GDM1 (cell line): ENCODE results near the gene KMT5C.
A peak's percentile ranks its signal among the peaks of the same experiment; 100 is the strongest.

Source experiments
- DNase-seq: peaks from one replicate; lab custom pipeline; 2025; lab: John Stamatoyannopoulos, UW

KMT5C gene

DNA sequence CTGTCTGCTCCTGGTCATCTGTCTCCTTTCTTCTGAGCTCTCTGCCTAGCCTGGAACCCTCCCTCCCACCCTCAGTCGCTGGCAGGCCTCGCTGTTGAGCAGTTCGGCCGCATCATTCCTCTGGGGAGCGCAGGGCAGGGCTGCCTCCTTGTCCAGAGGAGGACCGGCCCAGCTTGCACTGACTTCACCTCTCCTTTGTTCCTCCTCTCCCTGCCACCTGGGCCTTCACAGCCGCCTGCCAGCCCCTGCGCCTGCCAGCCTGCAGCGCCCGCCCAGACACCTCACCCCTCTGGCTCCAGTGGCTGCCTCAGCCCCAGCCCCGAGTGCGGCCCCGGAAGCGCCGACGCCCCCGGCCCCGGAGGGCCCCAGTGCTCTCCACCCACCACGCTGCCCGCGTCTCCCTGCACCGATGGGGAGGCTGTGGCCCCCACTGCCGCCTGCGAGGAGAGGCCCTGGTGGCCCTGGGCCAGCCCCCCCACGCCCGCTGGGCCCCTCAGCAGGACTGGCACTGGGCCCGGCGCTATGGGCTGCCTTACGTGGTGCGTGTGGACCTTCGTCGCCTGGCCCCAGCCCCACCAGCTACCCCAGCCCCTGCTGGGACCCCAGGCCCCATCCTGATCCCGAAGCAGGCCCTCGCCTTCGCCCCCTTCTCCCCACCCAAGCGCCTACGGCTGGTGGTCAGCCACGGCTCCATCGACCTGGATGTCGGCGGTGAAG, 7.2 kb downstream of the KMT5C start:
- no peak for DNase-seq

DNA sequence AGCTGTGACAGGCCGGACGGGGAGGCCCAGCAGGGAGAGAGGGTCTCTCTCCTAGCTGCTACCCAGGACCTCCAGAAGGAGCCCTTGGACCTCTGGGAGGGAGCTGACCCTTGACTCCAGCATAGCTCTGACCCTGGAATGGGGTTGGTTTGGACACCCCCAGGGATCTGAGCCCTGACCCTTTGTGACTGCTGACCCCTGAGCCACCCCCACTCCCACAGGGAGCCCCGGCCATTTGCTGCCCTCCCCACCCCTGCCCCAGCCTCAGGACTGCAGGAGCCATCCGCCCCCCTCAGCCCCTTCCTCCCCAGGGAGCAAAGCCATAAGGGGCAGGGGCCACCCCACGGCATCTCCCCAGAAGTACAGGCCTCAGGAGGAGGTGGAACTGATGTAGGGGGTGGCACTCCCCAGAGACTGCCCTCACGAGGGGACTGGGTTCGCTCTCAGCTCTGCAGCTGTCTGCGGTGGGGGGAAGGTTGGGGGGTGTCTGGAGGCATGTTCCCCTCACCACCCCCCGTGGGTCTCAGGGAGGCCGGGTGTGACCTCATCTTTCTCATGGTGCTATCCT, 7.8 kb downstream of the KMT5C start:
- no peak for DNase-seq

DNA sequence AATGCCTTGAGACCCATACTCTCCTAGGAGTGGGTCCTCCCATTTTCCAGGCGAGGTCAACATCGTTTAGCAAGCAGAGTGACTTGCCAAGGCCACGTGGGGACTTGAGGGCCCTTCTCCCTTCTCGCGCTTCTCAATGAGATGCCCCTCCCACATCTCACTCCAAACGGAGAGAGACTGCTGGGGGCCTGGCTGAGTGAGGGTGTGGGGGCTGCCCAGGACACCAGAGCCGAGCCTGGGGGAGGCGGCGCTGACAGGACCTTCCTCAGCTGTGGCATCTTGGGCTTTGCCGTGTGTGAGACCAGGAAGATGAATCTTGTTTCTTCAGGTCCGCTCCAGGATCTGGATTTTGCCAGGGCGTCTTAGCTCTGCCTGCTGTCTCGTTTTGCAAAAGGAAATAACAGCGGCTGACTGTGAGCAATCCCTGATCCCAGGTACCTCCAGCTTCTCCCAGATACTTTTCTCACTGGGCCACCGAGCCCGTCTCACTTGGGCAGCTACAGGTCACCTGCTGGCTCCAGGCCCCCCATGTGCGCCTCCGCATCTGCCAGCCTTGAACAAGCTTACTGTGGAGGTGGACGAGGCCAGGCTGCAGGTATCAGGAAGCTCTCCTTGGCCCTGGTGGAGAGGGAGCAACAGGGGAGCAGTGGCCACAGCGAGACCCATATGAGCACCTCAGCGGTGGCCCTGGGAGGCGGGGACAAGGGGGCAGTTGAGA, 8.8 kb downstream of the KMT5C start:
- DNase-seq = no peak

DNA sequence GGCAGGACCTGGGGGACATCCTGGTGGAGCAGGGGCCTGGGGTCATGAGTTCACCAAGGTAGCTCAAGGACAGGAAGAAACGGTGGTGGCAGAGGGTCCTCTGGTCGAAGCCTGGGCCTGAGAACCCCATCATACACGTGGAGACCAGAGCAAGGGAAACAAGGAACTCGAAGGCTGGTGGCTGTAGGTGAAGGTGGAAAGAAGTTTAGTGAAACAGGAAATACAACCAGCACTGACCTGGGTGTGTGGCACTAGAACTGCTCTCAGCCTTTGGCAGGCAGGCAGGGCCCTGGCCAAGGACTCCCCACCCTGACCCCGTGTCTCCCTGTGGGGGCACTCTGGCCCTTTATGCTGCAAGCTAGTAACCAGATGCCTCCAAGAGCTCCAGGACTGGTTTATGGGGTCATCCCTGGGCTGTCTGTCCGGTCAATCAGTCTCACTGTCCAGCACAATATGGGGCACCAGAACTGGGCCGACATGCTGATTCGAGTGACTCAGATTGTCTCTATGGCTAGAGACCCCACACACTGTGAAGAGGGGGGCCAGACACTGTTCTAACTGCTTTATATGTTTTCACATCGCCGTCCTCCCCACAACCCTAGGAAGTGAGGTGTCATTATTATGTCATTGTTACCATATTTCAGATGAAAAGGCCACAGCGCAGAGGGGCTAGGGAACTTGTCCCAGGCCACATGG, 11.1 kb downstream of the KMT5C start:
- DNase-seq = no peak

DNA sequence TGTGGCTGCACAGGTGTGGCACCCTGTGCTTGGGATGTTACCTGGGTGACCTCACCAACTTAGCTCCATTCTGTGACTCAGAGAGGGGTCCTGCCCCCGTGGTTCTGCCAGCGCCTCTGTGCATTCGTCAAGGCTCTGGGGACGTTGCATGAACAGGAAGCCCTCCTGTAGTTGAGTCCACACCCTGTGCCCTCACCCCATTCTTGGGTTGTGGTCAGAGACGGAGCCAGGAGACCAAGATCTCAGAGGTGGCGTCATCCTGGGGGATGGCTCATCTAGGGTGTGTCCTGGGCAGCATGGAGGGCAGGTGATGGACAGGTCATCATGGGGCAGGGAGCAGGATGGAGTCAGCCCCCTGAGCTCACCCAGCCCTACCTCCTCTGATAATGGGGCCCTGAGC, 12.4 kb downstream of the KMT5C start:
- DNase-seq = no peak

DNA sequence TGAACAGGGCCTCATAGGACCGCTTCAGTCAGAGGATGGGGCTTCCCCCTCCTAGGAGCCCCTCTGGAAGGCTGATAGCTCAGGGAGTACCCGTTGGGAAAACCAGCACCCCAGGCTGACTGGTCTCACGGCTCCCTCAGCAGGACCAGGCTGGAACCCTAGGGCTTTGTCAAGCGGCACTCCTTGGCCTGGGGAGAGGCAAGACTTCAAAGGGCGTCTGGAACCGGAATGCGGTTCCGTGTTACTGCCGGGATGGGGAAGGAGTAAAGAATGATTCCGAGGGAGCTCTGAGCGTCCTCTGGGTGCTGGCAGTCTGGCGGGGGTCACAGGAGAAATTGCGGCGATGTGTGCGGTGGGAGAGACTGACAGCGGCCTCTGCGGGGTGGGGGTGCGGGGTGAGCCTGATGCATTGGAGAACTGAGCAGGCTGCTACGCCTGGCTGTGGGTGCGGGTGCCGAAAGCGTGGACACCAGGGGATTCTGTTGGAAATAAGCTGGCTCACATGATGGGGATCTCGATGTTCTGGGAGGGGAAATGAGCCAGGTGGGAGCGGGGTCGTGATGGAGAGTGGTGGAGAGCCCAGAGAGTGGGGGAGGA, 13.0 kb downstream of the KMT5C start:
- DNase-seq = no peak

DNA sequence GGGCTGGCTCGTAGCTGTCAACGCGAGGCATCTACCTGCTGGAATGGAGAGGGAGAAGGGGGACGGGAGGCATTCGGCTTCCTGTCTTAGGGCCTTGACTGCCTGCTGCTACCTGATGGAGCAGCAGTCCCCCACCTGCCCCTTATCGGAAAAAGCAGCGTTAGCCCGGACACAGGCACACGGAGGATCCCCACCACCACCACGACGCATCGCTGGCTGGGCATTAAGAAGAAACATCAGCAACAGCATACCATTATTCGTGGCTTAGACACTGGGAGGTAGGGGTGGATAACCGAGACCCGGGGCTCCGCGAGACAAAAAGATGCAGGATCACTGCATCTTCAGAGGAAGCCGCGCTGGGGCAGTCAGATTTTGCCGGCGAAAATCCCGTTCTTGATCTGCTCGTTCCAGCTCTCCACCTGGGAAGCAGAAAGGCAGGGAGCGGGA, 13.7 kb downstream of the KMT5C start:
- DNase-seq = no peak

DNA sequence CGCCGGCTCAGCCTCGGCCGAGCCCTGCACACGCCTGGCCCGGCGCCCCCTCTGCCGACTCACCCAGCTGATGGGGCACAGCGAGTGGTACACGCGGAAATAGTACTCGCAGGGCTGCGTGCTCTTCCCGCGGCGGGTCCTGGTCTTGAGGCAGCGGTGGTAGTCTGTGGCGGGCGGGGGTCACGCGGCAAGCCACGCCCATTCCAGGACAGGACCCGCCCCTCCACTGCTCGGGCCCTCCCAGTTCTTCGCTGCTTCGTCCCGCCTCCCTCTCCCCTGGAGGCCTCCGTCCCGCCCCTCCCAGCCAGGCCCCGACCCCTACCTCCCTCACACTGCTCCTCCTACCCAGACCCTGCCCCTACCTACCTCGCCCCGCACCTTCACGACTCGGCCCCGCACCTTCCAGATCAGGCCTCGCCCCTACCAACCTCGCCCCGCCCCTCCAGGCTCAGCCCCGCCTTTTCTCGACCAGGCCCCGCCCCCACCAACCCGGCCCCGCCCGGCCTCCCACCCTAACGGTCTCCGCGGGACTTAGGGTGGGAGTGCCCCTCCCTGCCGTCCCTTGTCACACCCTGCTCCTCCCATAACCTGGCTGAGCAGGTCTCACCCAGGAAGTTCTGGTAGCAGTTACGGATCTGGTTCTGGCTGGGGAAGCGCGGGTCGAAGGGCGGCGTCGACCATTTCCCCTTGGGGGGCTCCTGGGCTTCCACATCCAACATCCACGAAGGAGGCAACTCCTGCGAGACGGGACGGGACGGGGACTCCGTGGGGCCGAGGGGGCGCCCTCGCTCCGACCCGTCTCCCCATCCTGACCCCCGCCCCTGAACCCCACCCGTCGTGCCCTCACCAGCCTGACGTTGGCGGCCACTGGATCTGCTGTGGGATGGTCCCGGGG, 14.4 kb downstream of the KMT5C start:
- peak; percentile 42 for DNase-seq

DNA sequence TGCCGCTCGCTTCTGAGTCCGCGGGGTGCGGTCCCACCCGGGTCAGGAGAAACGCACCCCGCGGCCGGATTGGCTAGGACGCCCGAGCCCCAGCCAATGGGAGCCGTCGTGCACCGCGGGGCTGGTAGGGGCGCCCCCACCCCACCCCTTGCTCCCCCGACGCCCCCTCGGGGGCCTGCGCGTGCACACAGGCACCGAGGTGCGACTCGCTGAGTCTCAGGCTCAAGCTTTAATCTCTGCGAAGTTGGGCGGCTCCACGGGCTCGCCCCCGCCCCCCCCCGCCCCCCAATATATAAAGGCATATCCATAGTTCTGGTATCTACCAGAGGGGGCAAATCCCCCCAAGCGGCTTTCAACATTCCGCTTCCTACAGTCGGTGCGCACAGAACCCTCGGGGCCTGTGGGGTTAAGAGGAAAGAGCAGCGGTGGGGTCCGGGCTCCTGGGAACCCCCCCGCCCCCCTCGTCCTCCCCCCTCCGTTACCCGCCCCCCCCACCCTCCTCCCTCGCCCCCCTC, 15.1 kb downstream of the KMT5C start, which contains the start of gene COX6B2:
COX6B2 (minus strand) TSS at position 22 of the 515 bp plus-strand sequence. CDS start 198 bp downstream, outside the sequence.
- DNase-seq = no peak

DNA sequence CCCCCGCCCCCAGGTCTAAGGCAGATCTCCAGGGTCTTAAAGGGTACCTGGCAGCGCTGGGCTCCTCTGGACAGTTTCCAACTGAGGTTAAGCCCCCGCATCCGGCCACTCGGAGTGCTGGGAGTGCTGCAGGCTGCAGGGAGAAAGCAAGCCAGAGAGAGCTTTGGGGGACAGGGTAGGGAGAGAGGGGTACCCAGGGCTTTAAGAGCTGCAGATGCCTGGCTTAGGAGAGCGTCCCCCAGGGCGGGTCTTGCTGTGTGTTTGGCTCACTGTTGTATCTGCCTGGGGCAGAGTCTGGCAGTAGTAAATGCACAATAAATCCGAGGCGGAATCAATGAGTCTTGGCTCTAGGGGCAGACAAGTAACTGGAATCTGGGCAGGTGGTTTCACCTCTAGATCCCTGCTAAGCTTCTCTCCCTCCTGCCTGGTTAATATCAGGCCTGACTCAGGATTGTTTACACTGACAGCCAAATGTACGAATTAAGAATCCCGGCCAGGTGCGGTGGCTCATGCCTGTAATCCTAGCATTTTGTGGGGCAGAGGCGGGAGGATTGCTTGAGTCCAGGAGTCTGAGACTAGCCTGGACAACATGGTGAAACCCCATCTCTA, 15.6 kb downstream of the KMT5C start:
- DNase-seq = no peak

DNA sequence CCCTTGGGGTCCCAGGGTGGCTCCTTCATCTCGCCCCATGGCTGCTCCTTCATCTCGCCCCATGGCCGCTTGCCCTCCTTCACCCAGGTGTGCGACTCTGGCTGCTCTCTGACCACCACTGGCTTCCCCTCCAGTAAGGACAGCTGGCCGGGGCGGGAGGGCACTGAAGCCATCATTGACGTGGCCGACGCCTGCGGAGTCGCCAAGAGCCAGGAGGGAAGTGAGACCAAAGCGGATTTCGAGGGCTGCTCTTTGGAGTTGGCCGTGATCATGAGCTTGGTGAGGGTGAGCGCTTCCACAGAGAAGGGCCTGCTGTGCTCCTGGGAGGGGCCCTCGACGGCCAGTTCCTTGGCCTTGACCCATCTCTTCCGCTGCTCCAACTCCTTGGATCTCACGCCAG, 18.8 kb downstream of the KMT5C start:
- no peak for DNase-seq

DNA sequence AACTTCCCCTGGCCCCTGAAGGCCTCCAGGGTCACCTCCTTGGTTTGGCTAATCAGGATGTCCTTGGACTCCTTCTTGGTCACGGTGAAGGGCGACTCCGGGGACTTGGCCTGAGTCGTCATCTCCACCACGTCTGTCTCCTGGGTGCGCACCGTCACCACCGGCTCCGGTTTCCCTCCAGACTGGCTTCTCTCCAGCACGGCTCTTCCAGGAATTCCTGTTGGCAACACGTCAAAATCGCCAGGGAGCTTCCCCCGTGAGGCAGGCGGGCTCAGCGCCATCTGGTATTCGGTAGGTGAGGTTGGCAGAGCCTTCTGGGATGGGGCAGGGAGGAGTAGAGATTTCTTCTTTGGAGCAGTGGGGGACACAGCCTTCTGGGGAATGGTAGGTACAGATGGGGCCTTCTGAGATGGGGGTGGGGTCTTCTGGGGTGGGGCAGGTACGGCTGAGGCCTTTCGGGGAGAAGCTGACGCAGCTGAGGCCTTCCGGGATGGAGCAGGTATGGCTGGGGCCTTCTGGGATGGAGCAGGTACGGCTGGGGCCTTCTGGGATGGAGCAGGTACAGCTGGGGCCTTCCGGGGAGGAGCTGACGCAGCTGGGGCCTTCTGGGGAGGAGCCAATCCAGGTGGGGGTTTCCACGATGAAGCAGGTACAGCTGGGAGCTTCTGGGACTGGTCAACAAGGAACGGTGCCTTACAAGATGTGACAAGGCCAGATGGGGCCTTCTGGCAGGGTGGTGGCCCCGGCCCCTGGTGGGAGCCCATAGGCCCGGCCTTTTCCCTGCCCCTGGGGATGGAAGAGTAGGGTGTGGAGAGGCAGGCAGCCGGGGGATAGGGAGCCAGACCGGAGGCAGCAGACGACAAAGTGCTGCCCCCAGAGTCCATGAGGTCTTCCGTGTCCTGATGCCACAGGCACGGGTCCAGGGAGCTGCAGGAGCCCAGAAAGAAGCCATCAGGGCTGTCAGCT, 19.6 kb downstream of the KMT5C start:
- DNase-seq = no peak

DNA sequence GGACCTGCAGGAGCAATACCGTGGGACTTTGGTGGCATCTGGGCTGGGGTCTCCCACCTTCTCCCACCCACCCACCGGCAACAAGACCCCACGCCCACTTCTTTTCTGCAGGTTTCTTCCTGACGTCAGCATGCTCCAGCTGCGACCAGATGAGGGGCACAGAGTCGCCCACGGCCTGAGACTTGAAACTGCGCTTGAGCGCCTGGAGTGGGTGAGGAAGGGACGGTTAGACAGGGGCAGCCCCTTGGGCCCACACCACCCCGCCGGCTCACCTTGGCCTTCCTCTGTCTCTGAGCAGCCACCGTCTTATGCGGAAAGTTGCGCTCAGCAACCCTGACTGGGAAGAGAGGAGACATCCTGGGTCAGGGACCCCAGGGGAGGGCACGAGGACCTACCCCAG, 21.2 kb downstream of the KMT5C start:
- no peak for DNase-seq

DNA sequence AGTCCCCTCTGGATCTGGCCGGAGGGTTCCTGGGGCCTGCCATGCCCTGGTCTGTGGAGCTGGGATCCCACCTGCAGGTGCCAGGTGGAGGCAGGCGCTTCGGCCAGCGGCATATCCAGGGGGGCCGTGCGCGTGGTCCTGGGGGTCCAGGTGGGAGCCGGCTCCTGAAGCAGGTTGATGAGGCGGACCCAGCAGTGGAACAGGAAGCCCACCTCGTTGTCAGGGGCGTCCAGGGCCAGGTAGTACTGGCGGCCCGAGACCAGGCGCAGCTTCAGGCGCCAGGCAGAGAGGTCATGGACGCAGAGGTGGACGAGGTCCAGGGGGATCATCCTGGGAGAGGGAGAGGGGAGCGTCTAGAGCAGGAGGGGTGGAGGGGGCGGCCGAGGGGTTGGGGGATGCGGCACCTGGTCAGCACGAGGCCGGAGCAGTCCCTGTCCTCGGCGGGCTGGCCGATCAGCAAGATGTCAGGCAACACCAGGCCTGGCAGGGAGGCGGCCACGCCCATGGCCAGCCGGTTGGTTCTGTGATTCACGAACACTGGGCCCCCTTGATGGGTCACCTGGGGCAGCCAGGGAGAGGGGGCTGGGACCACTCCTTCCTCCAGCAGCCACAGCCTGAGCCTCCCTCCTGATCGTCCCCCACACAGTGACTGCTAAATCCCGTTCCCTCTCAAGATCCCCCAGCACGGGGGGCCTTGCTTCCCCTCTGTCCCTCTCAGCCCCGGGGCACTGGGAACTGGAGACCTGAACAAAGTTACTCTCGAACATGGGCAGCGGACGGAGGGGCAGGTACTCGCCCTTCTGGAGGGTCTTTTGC, 22.7 kb downstream of the KMT5C start:
- DNase-seq = no peak

DNA sequence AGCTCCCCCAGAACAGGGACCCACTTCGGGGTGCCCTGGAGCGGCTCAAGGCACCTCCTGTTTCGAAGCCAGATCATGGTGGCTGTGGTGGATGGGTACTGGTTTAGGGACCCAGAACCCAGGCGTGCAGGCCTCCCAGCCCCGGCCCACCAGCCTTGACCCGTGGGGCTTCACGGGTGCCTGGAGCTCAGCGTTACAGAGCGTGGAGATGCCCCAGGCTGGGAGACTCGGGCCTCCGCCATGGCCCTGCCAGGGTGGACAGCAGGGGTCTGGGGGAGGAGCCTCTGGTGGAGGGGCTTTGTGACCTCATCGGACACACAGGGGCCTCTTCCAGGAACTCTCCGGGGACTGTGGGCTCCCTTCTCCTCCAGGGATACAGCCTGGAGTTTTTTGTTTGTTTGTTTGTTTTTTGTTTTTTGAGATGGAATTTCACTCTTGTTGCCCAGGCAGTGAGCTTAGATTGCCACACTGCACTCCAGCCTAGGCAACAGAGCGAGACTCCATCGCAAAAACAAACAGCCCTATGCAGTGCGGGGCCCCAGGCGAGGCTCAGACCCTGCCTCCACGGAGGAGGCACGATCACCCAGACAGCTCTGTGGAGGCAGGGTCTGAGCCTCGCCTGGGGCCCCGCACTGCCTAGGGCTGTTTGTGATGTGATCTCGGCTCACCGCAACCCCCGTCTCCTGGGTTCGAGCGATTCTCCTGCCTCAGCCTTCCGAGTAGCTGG, 23.5 kb downstream of the KMT5C start, which contains the start of gene GARIN5B:
GARIN5B (minus strand) TSS at position 271 of the 727 bp plus-strand sequence; CDS start at position 77, 194 bp downstream.
- DNase-seq = no peak

DNA sequence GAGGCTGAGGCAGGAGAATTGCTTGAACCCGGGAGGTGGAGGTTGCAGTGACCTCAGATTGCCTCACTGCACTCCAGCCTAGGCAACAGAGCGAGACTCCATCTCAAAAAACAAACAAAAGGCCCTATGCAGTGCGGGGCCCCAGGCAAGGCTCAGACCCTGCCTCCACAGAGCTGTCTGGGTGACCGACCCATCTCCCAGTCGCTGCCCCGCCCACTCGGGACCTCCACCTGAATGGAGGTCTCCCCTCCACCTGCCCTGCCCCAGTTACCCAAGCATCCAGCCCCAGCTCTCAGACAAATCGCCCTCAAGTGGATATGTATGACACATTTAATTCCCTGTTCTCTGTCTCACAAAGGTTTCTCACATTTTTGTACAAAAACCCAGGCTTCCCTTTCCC, 25.6 kb downstream of the KMT5C start:
- no peak for DNase-seq

DNA sequence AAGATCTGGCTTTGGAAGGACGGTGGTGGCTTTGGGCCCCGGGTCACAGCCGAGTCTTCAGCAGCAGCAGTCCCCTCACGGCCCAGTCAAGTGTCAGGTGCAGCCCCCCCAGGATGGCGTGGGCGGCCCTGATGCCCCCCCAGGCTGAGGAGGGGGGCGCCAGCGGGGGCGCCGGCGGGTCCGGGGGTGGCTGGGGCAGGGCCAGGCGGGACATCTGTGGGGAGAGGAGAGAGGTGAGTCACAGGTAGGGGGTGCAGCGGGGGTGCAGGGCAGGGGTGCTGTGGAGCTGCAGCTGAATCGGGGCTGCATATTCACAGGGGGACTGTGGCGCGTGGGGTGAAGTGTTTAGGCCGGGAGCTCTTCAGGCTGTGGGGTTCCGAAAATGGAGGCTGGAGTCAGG, 26.3 kb downstream of the KMT5C start:
- DNase-seq = no peak

DNA sequence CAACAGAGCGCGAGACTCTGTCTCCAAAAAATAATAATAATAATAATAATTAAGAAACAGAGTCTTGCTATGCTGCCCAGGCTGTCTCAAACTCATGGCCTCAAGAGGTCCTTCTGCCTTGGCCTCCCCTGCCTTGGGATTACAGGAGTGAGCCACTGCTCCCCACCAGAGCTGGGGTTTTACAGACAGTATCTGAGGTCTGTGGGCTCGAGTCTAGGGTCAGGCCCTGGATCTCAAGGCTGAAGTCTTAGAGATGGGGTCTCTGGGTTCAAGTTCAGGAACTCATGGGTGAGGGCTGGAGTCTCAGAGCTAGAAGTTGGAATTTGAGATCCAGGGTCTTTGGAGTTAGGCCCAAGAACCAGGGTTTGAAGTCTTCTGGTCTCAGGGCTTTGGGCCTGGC, 27.1 kb downstream of the KMT5C start:
- no peak for DNase-seq
